AG09319 (cell line): Measurements from ENCODE around the gene INSR.

Experiments used
- DNase-seq: peaks from one replicate; pipeline ENCODE4 v3.0.0-alpha.2; 2010; ENCODE audit warnings: low read depth; ENCODE audit errors: extremely low read depth
- TF ChIP-seq, protein P1 (sequence below): IDR thresholded peaks from 2 replicates; pipeline ENCODE4 v1.5.1; 2011; ENCODE audit warnings: low read depth, mild to moderate bottlenecking, inconsistent platforms, low read length, moderate library complexity

INSR gene

DNA sequence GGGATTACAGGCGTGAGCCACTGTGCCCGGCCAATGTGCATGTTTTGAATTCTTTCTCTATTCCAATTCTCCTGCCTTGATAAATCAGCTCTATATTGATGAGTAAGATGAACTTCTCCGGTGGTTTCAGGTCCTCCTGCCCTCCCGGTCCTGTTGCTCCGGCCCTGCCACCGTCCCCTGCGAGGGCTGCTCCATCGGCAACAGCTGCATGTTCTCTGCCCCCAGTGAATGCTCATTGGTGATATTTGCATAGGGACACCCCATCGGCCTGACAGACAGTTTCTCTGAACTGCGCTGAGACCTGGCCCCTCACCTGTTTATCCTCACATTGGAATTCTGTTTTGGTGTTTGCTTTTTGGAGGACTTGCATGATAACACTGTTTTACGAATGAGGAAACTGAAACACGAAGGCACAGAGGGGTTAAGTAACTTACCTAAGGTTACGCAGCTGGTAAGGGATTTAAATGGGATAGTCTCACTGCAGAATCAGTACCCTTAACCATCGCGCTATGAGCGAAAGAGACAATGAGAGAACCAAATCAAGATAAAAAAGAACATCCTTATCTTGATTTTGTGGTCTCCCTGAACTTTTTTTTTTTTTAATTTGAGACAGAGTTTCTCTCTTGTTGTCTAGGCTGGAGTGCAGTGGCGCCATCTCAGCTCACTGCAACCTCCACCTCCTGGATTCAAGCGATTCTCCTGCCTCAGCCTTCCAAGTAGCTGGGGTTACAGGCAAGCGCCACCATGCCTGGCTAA is 192.5 kb downstream of the INSR start:
- TF ChIP-seq, protein P1, sequence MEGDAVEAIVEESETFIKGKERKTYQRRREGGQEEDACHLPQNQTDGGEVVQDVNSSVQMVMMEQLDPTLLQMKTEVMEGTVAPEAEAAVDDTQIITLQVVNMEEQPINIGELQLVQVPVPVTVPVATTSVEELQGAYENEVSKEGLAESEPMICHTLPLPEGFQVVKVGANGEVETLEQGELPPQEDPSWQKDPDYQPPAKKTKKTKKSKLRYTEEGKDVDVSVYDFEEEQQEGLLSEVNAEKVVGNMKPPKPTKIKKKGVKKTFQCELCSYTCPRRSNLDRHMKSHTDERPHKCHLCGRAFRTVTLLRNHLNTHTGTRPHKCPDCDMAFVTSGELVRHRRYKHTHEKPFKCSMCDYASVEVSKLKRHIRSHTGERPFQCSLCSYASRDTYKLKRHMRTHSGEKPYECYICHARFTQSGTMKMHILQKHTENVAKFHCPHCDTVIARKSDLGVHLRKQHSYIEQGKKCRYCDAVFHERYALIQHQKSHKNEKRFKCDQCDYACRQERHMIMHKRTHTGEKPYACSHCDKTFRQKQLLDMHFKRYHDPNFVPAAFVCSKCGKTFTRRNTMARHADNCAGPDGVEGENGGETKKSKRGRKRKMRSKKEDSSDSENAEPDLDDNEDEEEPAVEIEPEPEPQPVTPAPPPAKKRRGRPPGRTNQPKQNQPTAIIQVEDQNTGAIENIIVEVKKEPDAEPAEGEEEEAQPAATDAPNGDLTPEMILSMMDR, result no peak
- DNase-seq, result no peak

DNA sequence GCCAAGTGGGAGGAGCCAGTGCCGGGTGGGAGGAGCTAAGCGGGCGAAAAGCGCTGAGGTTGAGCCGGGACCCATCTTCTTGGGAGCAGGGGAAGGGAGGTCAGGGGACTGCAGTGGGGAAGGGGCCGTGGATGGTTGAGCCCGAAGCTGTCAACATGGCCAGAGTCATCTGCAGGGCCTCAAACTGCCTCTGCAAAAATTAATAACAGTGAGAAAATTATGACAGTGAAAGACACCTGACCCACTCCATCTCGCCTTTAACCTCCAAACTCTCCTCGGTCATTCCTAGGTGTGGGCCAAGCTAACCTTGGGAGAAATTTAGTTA is 194.7 kb downstream of the INSR start:
- no peak for DNase-seq
- TF ChIP-seq, protein P1, result no peak

DNA sequence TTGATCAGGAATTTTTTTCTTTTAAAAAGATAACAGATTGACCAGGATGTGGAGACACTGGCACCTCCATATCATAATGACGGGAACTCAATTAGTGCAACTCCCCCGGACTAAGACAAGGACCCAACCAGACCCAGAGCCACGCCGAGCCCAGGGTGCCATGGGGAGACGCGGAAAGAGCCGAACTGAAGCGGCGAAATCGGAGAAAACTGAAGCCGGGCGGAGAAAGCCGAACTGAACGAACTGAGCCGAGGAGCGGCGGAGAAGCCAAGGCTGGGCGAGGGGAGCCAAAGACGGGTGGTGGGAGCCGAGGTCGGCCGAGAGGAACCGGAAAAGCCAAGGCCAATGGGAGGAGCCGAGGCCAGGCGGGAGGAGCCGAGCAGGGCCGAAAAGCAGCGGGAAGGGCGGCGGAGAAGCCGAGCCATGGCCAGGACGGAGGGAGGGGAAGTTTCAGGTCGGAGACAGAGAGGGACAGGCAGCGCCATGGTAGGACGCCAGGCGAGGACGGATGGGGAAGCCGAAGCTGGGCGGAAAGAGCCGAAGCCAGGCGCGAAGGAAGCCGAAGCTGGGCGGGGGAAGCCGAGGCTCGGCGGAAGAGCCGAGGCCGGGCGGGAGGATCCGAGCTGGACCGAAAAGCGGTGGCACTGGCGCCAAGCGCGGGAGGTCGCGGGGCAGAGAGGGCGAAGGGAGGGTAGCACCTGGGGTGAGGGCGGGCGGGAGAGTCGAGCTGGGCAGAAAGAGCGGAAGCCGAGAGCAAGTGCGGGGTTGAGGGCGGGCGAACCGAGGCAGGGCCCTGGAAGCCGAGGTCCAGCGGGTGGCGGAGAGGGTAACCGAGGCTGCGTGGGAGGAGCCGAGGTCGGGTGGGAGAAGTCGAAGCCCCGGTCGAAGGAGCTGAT is 195.3 kb downstream of the INSR start:
- TF ChIP-seq, protein P1, result no peak
- peak; percentile 73 for DNase-seq

- TF ChIP-seq, protein P1, result no peak
- DNase-seq, result no peak
Measured at GRCh38 chr19:7098096-7098495, 196.1 kb downstream of the INSR start.

DNA sequence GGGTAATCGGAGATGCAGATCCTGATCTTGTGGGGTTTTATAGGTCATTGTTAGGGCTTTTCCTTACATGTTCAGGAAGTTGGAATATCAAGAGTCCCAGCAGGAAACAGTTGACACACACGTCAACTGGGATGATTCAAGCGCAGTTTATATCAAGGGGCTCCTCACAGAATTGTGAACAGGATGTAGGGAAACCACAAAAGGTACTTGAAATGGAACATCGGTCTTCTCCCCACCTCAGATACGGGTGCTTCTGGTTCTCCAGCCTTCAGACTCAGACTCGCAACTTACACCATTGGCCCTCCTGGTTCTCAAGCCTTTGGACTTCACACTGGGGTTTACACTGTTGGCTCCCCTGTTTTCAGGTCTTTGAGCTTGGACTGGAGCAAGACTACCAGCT is 205.2 kb downstream of the INSR start:
- DNase-seq, result no peak
- TF ChIP-seq, protein P1, result no peak

GRCh38 chr19:7083076-7083956 is 210.9 kb downstream of the INSR start:
- no peak for DNase-seq
- TF ChIP-seq, protein P1, result no peak
